Activated CD4-positive, alpha-beta T cell treated with anti-CD3 and anti-CD28 coated beads, Interleukin-2, Interleukin-4, amounts not matched to agents 100 ng/mL and 50 ng/mL, durations not matched to agents 16 hours and 8 hours (primary cell): ENCODE data around the gene FBXO41.

Source experiments
- DNase-seq: peaks from one replicate; pipeline ENCODE4 v3.0.0-alpha.2; 2020; ENCODE audit warnings: low spot score

Gene FBXO41

DNA sequence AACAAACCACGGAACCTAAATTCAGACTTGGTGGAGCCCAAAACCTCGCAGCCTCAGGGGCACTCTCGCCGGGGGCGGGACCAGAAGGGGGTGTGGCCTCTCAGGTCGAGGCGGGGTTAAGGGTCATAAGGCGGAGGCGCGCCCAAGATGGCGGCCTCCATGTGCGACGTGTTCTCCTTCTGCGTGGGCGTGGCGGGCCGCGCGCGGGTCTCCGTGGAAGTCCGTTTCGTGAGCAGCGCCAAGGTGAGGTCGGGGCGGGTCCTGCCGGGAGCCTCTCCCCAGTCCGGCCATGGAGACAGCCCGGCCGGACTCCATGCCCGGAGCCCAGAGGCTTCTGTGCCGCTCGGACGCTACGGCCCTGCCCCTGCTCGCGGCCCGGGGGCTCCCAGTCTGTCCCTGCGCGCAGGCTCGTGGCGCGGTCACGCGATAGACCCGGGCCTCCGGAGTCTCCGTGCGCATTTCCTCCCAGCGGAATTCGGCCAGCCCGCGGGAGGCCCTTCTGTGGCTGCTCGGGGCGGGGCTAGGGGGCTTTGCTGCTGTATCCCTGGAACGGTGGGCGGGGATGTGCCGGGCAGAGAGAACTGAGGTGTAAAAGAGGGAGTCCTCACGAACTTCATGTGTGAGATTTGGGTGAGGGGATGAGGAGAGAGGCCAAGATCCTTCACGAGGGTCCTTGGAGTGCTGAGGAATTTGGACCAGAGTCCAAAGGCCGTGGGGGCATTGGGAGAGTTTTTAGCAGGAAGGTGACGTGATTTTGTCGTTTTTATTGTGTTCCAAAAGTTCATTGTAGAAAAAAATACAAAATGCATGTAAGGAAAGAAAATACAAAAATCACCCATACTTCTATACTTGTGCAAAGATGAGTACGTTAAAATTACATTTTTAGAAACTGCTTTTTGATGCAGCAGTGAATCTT lies 69.9 kb downstream of the FBXO41 start, which contains the start of gene SMYD5:
Gene SMYD5 (plus strand): TSS at position 126 of the 916 bp plus-strand sequence. CDS start 22 bp downstream, at position 148.
- peak; percentile 93 for DNase-seq

GRCh38 chr2:73212448-73213176 lies 71.7 kb downstream of the FBXO41 start:
- DNase-seq = peak; percentile 73

DNA sequence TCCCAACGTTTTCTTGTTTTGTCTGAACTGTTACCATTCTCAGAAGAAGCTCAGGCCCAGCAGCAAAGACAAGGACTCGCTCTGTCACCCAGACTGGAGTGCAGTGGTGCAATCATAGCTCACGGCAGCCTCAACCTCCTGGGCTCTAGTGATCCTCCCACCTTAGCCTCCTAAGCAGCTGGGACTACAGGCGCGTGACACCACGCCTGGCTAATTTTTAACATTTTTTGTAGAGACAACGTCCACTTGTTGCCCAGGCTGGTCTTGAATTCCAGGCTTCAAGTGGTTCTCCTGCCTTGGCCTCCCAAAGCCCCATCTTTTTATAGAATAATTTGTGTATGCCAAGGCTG lies 72.2 kb downstream of the FBXO41 start:
- DNase-seq = no peak

- no peak for DNase-seq
Observed at GRCh38 chr2:73210696-73211095, 73.6 kb downstream of the FBXO41 start.

DNA sequence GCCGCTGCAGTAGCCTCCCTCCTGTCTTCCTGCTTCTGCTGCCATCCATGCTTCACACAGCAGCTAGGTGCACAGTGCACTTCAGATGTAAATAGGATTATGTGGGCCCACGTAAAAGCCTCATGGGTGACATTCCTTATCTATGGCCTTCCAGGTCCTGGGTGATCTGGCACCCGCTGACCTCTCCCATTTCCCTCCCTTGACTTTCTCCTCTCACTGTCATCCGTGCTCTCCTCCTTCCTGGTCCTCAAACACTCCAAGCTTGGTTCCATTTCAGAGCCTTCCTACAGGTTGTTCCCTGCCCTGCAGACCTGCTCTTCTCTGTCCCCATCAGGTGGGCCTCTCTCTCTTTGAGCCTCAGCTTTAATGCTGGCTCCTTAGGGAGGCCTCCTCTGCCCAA lies 74.3 kb downstream of the FBXO41 start:
- DNase-seq = no peak

- no peak for DNase-seq
Observed at GRCh38 chr2:73208258-73208657, 76.0 kb downstream of the FBXO41 start.

- DNase-seq = no peak
Observed at GRCh38 chr2:73205611-73206010, 78.7 kb downstream of the FBXO41 start.
